OCI-LY7 (cell line): ENCODE results near the gene PDZRN3. TPM values are rescaled to one million over a fixed set of nuclear protein-coding genes. Genes with fewer than 3 reads are reported as not detected.

Experiments used
- BruUV-seq: library from RNA; stranded (reverse); fragments of 400-500 nt; replicated peaks from 2 replicates; lab custom pipeline; 2021; lab: Mats Ljungman, UMichigan
- CTCF ChIA-PET: fragments of 300-600 bp; sonication (Branson Sonifier 250); formaldehyde crosslinking; loops from one replicate; lab custom pipeline; 2022; ENCODE audit warnings: antibody characterized with exemption; ENCODE audit not compliant: unreplicated experiment; lab: Charles Lee
- POLR2A ChIA-PET: fragments of 300-600 bp; sonication (Branson Sonifier 250); formaldehyde crosslinking; loops from one replicate; lab custom pipeline; 2022; ENCODE audit warnings: antibody characterized with exemption; lab: Charles Lee
- DNase-seq: peaks from one replicate; pipeline ENCODE4 v3.0.0-alpha.2; 2015; ENCODE audit warnings: low spot score
- H2AFZ ChIP-seq: fragments of 200-600 bp; sonication (generic), shearing (Covaris generic); 2 replicates; pipeline ENCODE4 v1.6.1; 2014; ENCODE audit warnings: mild to moderate bottlenecking, antibody characterized with exemption, low read length, moderate library complexity
- H3K27ac ChIP-seq: fragments of 200-600 bp; sonication (generic); 2 replicates; pipeline ENCODE4 v1.5.1; 2014; ENCODE audit warnings: mixed run types, low read depth, mild to moderate bottlenecking, moderate library complexity, low read length, inconsistent platforms; ENCODE audit not compliant: poor library complexity, severe bottlenecking
- H3K36me3 ChIP-seq: fragments of 200-600 bp; sonication (generic); 2 replicates; pipeline ENCODE4 v1.6.1; 2014; ENCODE audit warnings: mild to moderate bottlenecking, antibody characterized with exemption, low read length, moderate library complexity, mixed read lengths; ENCODE audit not compliant: insufficient read depth
- H3K4me1 ChIP-seq: fragments of 200-600 bp; sonication (generic); 2 replicates; pipeline ENCODE4 v1.5.1; 2014; ENCODE audit warnings: mild to moderate bottlenecking, low read length; ENCODE audit not compliant: insufficient read depth, poor library complexity, severe bottlenecking
- H3K4me2 ChIP-seq: fragments of 200-600 bp; sonication (generic); 2 replicates; pipeline ENCODE4 v1.6.1; 2014; ENCODE audit warnings: mild to moderate bottlenecking, low read length
- H3K4me3 ChIP-seq: fragments of 200-600 bp; sonication (generic); 2 replicates; pipeline ENCODE4 v1.5.1; 2014; ENCODE audit warnings: mild to moderate bottlenecking, low read depth, low read length; ENCODE audit not compliant: poor library complexity, severe bottlenecking
- H3K79me2 ChIP-seq: fragments of 200-600 bp; sonication (generic); 2 replicates; pipeline ENCODE4 v1.6.1; 2016; ENCODE audit warnings: low read depth, mild to moderate bottlenecking, low read length, moderate library complexity, mixed read lengths; ENCODE audit not compliant: insufficient read depth
- H3K9me2 ChIP-seq: fragments of 200-600 bp; sonication (generic); 2 replicates; pipeline ENCODE4 v1.6.1; 2016; ENCODE audit warnings: mild to moderate bottlenecking, low read length, mixed read lengths; ENCODE audit not compliant: insufficient read depth
- H3K9me3 ChIP-seq: fragments of 200-600 bp; sonication (generic); 2 replicates; pipeline ENCODE4 v1.6.1; 2014; ENCODE audit warnings: mild to moderate bottlenecking, mixed run types, low read length, mixed read lengths
- H4K20me1 ChIP-seq: fragments of 200-600 bp; sonication (generic); 2 replicates; pipeline ENCODE4 v1.6.1; 2014; ENCODE audit warnings: mild to moderate bottlenecking, antibody characterized with exemption, low read length, moderate library complexity, mixed read lengths; ENCODE audit not compliant: insufficient read depth
- CTCF ChIP-seq: fragments of 200-600 bp; sonication (generic); conservative IDR thresholded peaks from 2 replicates; pipeline ENCODE4 v1.5.1; 2014; ENCODE audit warnings: mild to moderate bottlenecking, antibody characterized with exemption, low read length, moderate library complexity, mixed read lengths
- EZH2phosphoT487 ChIP-seq: fragments of 200-600 bp; sonication (generic); IDR thresholded peaks from 2 replicates; pipeline ENCODE4 v1.6.1; 2018; ENCODE audit warnings: low read depth, borderline replicate concordance, mild to moderate bottlenecking, mixed run types, antibody characterized with exemption, low read length, moderate library complexity, mixed read lengths
- intact Hi-C: fragments of 100-400 bp; cut with micrococcal nuclease; formaldehyde crosslinking; loops from one replicate; pipeline ENCODE4 v1.10.0; 2022; ENCODE audit not compliant: unreplicated experiment
- total RNA-seq, 2 experiments: library from RNA; depleted of rRNA in 1 of 2; stranded (reverse); fragments of >200 nt in 1 of 2; shearing (Covaris generic) in 1 of 2; gene quantifications; 2 replicates each; pipeline ENCODE4 v1.2.3, GENCODE V29; 2014 to 2022

Gene PDZRN3
- total RNA-seq, 2 experiments from 2014 or later = 0.95 TPM; not detected in 1

DNA sequence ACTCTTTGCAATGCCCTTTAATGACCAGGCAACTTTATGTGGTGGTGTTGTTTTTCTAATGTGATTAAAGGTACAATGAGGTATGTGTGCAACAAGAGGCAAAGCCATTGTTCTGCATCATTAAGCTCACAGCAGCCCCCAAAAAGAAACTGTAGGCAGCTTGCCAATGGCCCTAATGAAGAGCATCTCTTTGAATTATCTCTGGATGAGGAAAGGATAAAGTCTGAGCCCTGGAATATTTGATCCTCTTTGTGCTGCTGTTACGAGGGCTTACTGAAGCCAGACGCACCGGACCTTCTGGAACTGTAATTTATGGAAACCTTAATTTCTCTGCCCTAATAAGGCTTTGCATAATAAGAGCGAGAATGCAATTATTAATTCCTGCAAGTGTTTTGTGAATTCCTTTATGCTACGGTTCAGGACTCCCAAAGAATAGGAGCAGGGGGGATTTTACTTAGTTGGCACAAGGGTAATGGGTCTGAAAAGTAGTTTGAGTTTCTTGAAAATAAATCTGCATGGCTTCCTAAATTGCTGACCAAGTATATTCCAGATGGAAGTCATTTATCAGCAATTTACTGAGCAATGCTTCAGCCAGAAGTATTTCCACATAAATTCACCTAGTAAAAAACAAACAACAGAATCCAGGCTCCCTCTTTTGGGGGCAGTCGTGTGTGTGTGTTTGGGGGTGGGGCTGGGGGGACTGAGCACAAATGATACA lies 193.4 kb downstream of the PDZRN3 start:
- Histone ChIP-seq H3K36me3 (no peaks in the 10 kb centered on the region), H3K27ac (no peak overlapping the region), H2AFZ (no peak overlapping the region), H3K4me3 (no peak overlapping the region), H3K9me2 (no peaks in the 10 kb centered on the region), H3K79me2 (no peaks in the 10 kb centered on the region), H3K9me3 (no peaks in the 10 kb centered on the region), H3K4me1 (no peaks in the 10 kb centered on the region), H3K4me2 (no peak overlapping the region), H4K20me1 (no peaks in the 10 kb centered on the region)
- no peak for TF ChIP-seq EZH2phosphoT487
- no peak for TF ChIP-seq CTCF
- ChIA-PET POLR2A (interaction anchor here (0.5 kb wide), 1 partner anchor 15 kb away, joined by 5 read pairs; no protein-coding TSS in a partner anchor), CTCF (interaction anchor here (1.0 kb wide), 1 partner anchor 16 kb away, joined by 4 read pairs; no protein-coding TSS in a partner anchor)
- no peak for DNase-seq
- BruUV-seq = no TSS peak
- intact Hi-C loops = loop anchor here (5.0 kb wide), 1 partner anchor 239 kb away; no protein-coding TSS in a partner anchor

DNA sequence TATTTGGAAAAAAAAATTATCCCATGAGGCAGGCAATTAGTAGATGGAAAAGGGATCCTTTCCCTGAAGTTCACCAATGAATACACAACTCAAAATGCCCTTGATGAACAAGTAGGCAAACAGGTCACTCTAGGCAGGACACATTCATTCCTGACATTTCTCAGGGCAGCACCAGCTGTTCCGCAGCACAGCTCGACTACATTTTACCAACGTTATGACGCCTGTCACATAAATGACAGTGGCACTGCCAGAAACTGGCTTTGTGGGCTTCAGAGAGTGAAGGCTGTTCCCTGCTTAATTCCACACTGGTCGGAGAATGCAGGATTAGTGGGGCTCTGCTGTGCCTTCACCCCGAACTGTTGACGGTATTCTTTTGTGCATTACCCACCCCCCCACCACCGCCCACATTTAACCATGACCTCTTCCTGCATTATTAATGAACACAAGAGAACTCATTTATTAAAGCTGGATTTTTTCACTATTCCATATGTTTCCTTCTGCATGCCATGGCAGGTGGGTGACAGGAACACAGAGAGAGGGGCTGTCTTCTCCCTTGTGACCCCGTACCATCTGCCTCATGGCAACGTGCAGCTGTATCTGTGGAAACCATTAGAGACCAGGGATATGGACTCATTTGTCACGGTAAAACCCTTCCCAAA lies 197.6 kb downstream of the PDZRN3 start:
- CTCF ChIA-PET = interaction anchor here (0.6 kb wide), 1 partner anchor 123 kb away, joined by 3 read pairs; no protein-coding TSS in a partner anchor
- Histone ChIP-seq H3K27ac (no peak overlapping the region), H3K4me2 (no peak overlapping the region), H3K4me3 (no peak overlapping the region), H3K4me1 (no peaks in the 10 kb centered on the region), H3K9me2 (no peaks in the 10 kb centered on the region), H2AFZ (no peak overlapping the region), H3K79me2 (no peaks in the 10 kb centered on the region), H3K9me3 (no peaks in the 10 kb centered on the region), H4K20me1 (no peaks in the 10 kb centered on the region), H3K36me3 (no peaks in the 10 kb centered on the region)
- DNase-seq = no peak
- BruUV-seq = no TSS peak
- TF ChIP-seq CTCF (no peak), EZH2phosphoT487 (no peak)
- intact Hi-C loops = no loop called here
- POLR2A ChIA-PET = no interaction called here
